IMR-90 (cell line): ENCODE results near the gene IRAK1.

ENCODE experiments used
- MAFK ChIP-seq: IDR thresholded peaks from 2 replicates; pipeline ENCODE4 v1.6.1; 2012; ENCODE audit warnings: low read depth, low read length, improper control_type of control experiment
- MXI1 ChIP-seq: IDR thresholded peaks from 2 replicates; pipeline ENCODE4 v1.6.1; 2012; ENCODE audit warnings: low read depth, mild to moderate bottlenecking, low read length, moderate library complexity, borderline replicate concordance
- POLR2A ChIP-seq: IDR thresholded peaks from 2 replicates; pipeline ENCODE4 v1.6.1; 2012; ENCODE audit warnings: mild to moderate bottlenecking, low read depth, low read length
- TF ChIP-seq, protein P1 (sequence below): conservative IDR thresholded peaks from 2 replicates; pipeline ENCODE4 v1.5.1; 2012; ENCODE audit warnings: mild to moderate bottlenecking, low read depth, low read length, improper control_type of control experiment
- TF ChIP-seq, protein P2 (sequence below): fragments of 150-350 bp; IDR thresholded peaks from 2 replicates; pipeline ENCODE4 v1.6.1; 2017; ENCODE audit warnings: mild to moderate bottlenecking, antibody characterized with exemption, low read length, low read depth

DNA sequence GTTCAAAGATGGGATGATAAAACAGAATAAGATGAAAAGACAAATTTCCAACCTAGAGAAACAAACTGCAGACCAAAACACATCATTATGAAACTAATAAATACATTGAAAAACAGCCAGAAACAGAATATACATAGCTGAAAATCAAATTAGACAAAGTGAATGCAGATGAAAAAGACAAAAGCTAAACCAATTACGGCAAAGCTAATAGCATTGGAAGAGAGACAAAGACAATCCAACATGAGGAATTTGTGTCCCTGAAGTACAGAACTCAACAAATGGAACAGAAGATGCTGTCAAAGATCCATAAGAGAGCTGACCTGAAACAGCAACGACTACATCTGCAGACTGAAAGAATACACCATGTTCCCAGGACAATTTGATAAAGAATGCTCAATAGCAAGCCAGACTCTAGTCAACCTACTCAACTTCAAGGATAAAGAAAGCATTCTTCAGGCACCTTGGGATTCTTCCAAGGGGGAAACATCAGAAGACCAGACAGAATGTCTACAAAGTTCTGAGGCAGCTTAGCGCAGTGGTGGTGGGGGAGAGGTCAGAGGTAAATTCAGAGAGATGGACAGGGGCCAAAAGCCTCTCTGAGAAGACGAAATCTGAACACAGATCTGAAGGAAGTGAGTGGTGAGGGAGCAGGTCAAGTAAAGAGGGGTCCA lies 27.4 kb upstream of the IRAK1 start:
- TF ChIP-seq MXI1: no peak
- TF ChIP-seq MAFK: no peak
- TF ChIP-seq, protein P1, sequence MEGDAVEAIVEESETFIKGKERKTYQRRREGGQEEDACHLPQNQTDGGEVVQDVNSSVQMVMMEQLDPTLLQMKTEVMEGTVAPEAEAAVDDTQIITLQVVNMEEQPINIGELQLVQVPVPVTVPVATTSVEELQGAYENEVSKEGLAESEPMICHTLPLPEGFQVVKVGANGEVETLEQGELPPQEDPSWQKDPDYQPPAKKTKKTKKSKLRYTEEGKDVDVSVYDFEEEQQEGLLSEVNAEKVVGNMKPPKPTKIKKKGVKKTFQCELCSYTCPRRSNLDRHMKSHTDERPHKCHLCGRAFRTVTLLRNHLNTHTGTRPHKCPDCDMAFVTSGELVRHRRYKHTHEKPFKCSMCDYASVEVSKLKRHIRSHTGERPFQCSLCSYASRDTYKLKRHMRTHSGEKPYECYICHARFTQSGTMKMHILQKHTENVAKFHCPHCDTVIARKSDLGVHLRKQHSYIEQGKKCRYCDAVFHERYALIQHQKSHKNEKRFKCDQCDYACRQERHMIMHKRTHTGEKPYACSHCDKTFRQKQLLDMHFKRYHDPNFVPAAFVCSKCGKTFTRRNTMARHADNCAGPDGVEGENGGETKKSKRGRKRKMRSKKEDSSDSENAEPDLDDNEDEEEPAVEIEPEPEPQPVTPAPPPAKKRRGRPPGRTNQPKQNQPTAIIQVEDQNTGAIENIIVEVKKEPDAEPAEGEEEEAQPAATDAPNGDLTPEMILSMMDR: no peak
- TF ChIP-seq POLR2A: no peak
- TF ChIP-seq, protein P2, sequence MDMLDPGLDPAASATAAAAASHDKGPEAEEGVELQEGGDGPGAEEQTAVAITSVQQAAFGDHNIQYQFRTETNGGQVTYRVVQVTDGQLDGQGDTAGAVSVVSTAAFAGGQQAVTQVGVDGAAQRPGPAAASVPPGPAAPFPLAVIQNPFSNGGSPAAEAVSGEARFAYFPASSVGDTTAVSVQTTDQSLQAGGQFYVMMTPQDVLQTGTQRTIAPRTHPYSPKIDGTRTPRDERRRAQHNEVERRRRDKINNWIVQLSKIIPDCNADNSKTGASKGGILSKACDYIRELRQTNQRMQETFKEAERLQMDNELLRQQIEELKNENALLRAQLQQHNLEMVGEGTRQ: no peak
